OCI-LY3 (cell line): ENCODE results near the gene MUC5B.
A peak's percentile ranks its signal among the peaks of the same experiment; 100 is the strongest.
"Not testable (repeated sequence)": the region's sequence is repeated elsewhere in the genome, so short reads cannot be mapped to it uniquely, and the experiment has no call there.

Experiments
- H2AFZ ChIP-seq: fragments of 200-600, 300-600 bp; shearing (Covaris generic); 2 replicates; pipeline ENCODE4 v1.6.0; 2014; ENCODE audit warnings: antibody characterized with exemption, low read depth, low read length
- H3K27ac ChIP-seq: fragments of 200-600, 300-600 bp; sonication (generic); 2 replicates; pipeline ENCODE4 v1.5.1; 2014; ENCODE audit warnings: mild to moderate bottlenecking, low read length, moderate library complexity, mixed read lengths
- H3K27me3 ChIP-seq: fragments of 200-600, 300-600 bp; sonication (generic); 2 replicates; pipeline ENCODE4 v1.6.1; 2014; ENCODE audit warnings: low read depth, low read length, mixed read lengths
- H3K36me3 ChIP-seq: fragments of 200-600, 300-600 bp; sonication (generic); replicated peaks from 2 replicates; pipeline ENCODE3; 2014; ENCODE audit warnings: low read depth, low read length, mixed read lengths
- H3K4me1 ChIP-seq: fragments of 300-600, 200-600 bp; sonication (generic); 2 replicates; pipeline ENCODE4 v1.6.1; 2014; ENCODE audit warnings: low read length, mixed read lengths
- H3K4me2 ChIP-seq: fragments of 200-600, 300-600 bp; sonication (generic); 2 replicates; pipeline ENCODE4 v1.6.1; 2014; ENCODE audit warnings: low read length, mixed read lengths
- H3K4me3 ChIP-seq: fragments of 300-600, 200-600 bp; sonication (generic); 2 replicates; pipeline ENCODE4 v1.5.1; 2014; ENCODE audit warnings: antibody characterized with exemption, mild to moderate bottlenecking, low read length, moderate library complexity
- H3K79me2 ChIP-seq: fragments of 300-600, 200-600 bp; shearing (Covaris generic); 2 replicates; pipeline ENCODE4 v1.6.1; 2014; ENCODE audit warnings: mild to moderate bottlenecking, low read length, mixed read lengths
- H3K9ac ChIP-seq: fragments of 300-600, 200-600 bp; shearing (Covaris generic); 2 replicates; pipeline ENCODE4 v1.6.0; 2014; ENCODE audit warnings: mild to moderate bottlenecking, low read length, moderate library complexity
- H3K9me3 ChIP-seq: fragments of 200-600, 300-600 bp; shearing (Covaris generic); 2 replicates; pipeline ENCODE4 v1.6.1; 2014; ENCODE audit warnings: low read length, mixed read lengths; ENCODE audit not compliant: insufficient read depth
- H4K20me1 ChIP-seq: fragments of 200-600, 300-600 bp; sonication (generic); 2 replicates; pipeline ENCODE4 v1.6.1; 2016; ENCODE audit warnings: low read length, mixed read lengths; ENCODE audit not compliant: insufficient read depth
- CTCF ChIP-seq: fragments of 200-600, 300-600 bp; sonication (generic); IDR thresholded peaks from 2 replicates; pipeline ENCODE4 v1.5.1; 2014; ENCODE audit warnings: antibody characterized with exemption, low read length, low read depth
- EZH2phosphoT487 ChIP-seq: fragments of 200-600 bp; shearing (Covaris generic); IDR thresholded peaks from 2 replicates; pipeline ENCODE4 v1.6.1; 2018; ENCODE audit warnings: antibody characterized with exemption, mixed run types, low read depth

Gene MUC5B

GRCh38 chr11:1263010-1263409 is 40.1 kb downstream of the MUC5B start:
- peak overlapping the region; percentile 91 for H3K4me3 ChIP-seq
- 0 out of 2 replicates have a peak overlapping the region, but pooled peaks have one; percentile 54 for H2AFZ ChIP-seq
- H3K27ac ChIP-seq, result peak overlapping the region; percentile 40; the same call in 1 of the 2 replicates
- H3K79me2 ChIP-seq, result no peaks in the 10 kb centered on the region
- no peaks in the 10 kb centered on the region for H3K27me3 ChIP-seq
- H3K36me3 ChIP-seq, result no peaks in the 10 kb centered on the region
- no peaks in the 10 kb centered on the region for H3K9me3 ChIP-seq
- H3K9ac ChIP-seq, result peak overlapping the region; percentile 66
- TF ChIP-seq CTCF, result no peak
- TF ChIP-seq EZH2phosphoT487, result no peak
- peak overlapping the region; percentile 98 for H3K4me2 ChIP-seq
- H4K20me1 ChIP-seq, result no peaks in the 10 kb centered on the region
- H3K4me1 ChIP-seq, result peaks cover 12% of the 10 kb centered on the region; the same call in 1 of the 2 replicates

- H3K4me3 ChIP-seq, H3K27ac ChIP-seq, H2AFZ ChIP-seq, H3K27me3 ChIP-seq, H3K36me3 ChIP-seq, H3K4me2 ChIP-seq, H3K9me3 ChIP-seq, H3K79me2 ChIP-seq, H3K9ac ChIP-seq, H4K20me1 ChIP-seq: not testable (repeated sequence)
- TF ChIP-seq CTCF, result peak; percentile 27
- H3K4me1 ChIP-seq, result peaks cover 12% of the 10 kb centered on the region; the same call in 1 of the 2 replicates
Observed at GRCh38 chr11:1264444-1264843, 41.6 kb downstream of the MUC5B start.

GRCh38 chr11:1265480-1265879 is 42.6 kb downstream of the MUC5B start:
- not testable (repeated sequence) for H3K4me2 ChIP-seq, H3K4me3 ChIP-seq, H3K79me2 ChIP-seq, H3K9ac ChIP-seq, H4K20me1 ChIP-seq, H3K27me3 ChIP-seq, H3K36me3 ChIP-seq, H3K27ac ChIP-seq, H2AFZ ChIP-seq, H3K9me3 ChIP-seq
- peaks cover 12% of the 10 kb centered on the region; the same call in 1 of the 2 replicates for H3K4me1 ChIP-seq

- H3K4me1 ChIP-seq, H3K4me3 ChIP-seq, H3K79me2 ChIP-seq, H3K27me3 ChIP-seq, H3K27ac ChIP-seq, H3K4me2 ChIP-seq, H3K36me3 ChIP-seq, H4K20me1 ChIP-seq, H3K9me3 ChIP-seq, H3K9ac ChIP-seq, H2AFZ ChIP-seq: not testable (repeated sequence)
Observed at GRCh38 chr11:1266976-1267375, 44.1 kb downstream of the MUC5B start.

GRCh38 chr11:1267441-1268100 is 44.7 kb downstream of the MUC5B start:
- H3K79me2 ChIP-seq, result no peaks in the 10 kb centered on the region
- H3K4me2 ChIP-seq, result no peak overlapping the region
- H3K9ac ChIP-seq, result no peak overlapping the region
- H3K4me1 ChIP-seq, result peaks cover 7% of the 10 kb centered on the region; the same call in 1 of the 2 replicates
- no peak overlapping the region for H3K27ac ChIP-seq
- TF ChIP-seq CTCF (no peak), EZH2phosphoT487 (no peak)
- H3K36me3 ChIP-seq, result no peaks in the 10 kb centered on the region
- no peaks in the 10 kb centered on the region for H3K27me3 ChIP-seq
- no peak overlapping the region for H2AFZ ChIP-seq
- no peak overlapping the region for H3K4me3 ChIP-seq
- H4K20me1 ChIP-seq, result no peaks in the 10 kb centered on the region
- no peaks in the 10 kb centered on the region for H3K9me3 ChIP-seq
